ENCODE measurements around the gene PRORP.

PRORP gene

GRCh38 chr14:35117112-35117511 is 5.2 kb upstream of the PRORP start:
- TF ChIP-seq, protein P1, sequence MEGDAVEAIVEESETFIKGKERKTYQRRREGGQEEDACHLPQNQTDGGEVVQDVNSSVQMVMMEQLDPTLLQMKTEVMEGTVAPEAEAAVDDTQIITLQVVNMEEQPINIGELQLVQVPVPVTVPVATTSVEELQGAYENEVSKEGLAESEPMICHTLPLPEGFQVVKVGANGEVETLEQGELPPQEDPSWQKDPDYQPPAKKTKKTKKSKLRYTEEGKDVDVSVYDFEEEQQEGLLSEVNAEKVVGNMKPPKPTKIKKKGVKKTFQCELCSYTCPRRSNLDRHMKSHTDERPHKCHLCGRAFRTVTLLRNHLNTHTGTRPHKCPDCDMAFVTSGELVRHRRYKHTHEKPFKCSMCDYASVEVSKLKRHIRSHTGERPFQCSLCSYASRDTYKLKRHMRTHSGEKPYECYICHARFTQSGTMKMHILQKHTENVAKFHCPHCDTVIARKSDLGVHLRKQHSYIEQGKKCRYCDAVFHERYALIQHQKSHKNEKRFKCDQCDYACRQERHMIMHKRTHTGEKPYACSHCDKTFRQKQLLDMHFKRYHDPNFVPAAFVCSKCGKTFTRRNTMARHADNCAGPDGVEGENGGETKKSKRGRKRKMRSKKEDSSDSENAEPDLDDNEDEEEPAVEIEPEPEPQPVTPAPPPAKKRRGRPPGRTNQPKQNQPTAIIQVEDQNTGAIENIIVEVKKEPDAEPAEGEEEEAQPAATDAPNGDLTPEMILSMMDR (IDR thresholded peaks at IDR 0.05; ENCODE audit: low read depth, low read length) = no peak
- no peak for DNase-seq (ENCODE audit: low read depth, low spot score)
- no peak overlapping the region for H3K4me3 ChIP-seq (ENCODE audit: low read depth, low read length)
- in situ Hi-C loops (cut with HindIII; ENCODE audit: low sequenced_read_pairs) = no loop called here

GRCh38 chr14:35121026-35121886 is 1.1 kb upstream of the PRORP start:
- DNase-seq (ENCODE audit: low read depth, low spot score) = no peak
- TF ChIP-seq, protein P1 (IDR thresholded peaks at IDR 0.05; ENCODE audit: low read depth, low read length) = no peak
- in situ Hi-C loops (cut with HindIII; ENCODE audit: low sequenced_read_pairs) = no loop called here
- peak overlapping the region; percentile 96 for H3K4me3 ChIP-seq (ENCODE audit: low read depth, low read length)

GRCh38 chr14:35122696-35123387 is 490 bp downstream of the PRORP start:
- in situ Hi-C loops (cut with HindIII; ENCODE audit: low sequenced_read_pairs) = no loop called here
- TF ChIP-seq, protein P1 (IDR thresholded peaks at IDR 0.05; ENCODE audit: low read depth, low read length) = no peak
- DNase-seq (ENCODE audit: low read depth, low spot score) = peak; percentile 61
- peak overlapping the region; percentile 96 for H3K4me3 ChIP-seq (ENCODE audit: low read depth, low read length)

- peak overlapping the region; percentile 96 for H3K4me3 ChIP-seq (ENCODE audit: low read depth, low read length)
- TF ChIP-seq, protein P1 (IDR thresholded peaks at IDR 0.05; ENCODE audit: low read depth, low read length) = no peak
- no peak for DNase-seq (ENCODE audit: low read depth, low spot score)
- in situ Hi-C loops (cut with HindIII; ENCODE audit: low sequenced_read_pairs) = no loop called here
Observed at GRCh38 chr14:35123388-35123703, 994 bp downstream of the PRORP start.

GRCh38 chr14:35124127-35124526 is 1.8 kb downstream of the PRORP start:
- TF ChIP-seq, protein P1 (IDR thresholded peaks at IDR 0.05; ENCODE audit: low read depth, low read length) = no peak
- in situ Hi-C loops (cut with HindIII; ENCODE audit: low sequenced_read_pairs) = no loop called here
- H3K4me3 ChIP-seq (ENCODE audit: low read depth, low read length) = no peak overlapping the region
- no peak for DNase-seq (ENCODE audit: low read depth, low spot score)

DNA sequence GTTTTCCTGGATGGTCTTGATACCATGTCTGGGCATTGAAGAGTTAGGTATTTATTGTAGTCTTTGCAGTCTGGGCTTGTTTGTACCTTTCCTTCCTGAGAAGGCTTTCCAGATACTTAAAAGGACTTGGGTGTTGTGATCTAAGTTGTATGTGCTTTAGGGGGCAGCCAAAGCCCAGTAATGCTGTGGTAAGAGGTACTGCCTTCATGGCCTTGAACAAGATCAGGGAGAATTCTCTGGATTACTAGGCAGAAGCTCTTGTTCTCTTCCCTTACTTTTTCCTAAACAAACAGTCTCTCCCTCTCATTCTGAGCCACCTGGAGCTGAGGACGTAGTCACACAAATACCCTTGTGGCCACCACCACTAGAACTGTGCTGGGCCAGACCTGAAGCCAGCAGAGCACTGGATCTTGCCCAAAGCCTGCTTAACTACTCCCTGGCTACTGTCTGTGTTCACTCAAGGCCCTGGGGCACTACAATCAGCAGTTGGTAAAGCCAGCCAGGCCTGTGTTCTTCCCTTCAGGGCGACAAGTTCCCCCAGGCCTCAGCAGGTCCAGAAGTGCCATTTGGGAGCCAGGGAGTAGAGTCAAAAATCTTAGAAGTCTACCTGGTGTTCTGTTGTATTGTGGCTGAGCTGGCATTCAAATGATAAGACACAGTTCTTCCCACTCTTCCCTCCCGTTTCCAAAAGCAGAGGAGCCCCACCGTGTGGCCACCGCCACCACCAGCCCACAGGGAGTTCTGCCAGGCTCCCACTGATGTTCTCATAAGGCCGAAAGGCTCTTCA is 11.4 kb downstream of the PRORP start:
- TF ChIP-seq, protein P1 (IDR thresholded peaks at IDR 0.05; ENCODE audit: low read depth, low read length) = no peak
- no peak for DNase-seq (ENCODE audit: low read depth, low spot score)
- in situ Hi-C loops (cut with HindIII; ENCODE audit: low sequenced_read_pairs) = no loop called here
- no peak overlapping the region for H3K4me3 ChIP-seq (ENCODE audit: low read depth, low read length)

Data from astrocyte of the spinal cord (primary cell).